Neuronal stem cell (in vitro differentiated cells): ENCODE data around the gene IPO13.
A peak's percentile ranks its signal among the peaks of the same experiment; 100 is the strongest.

ENCODE experiments used
- DNase-seq: peaks from one replicate; pipeline ENCODE4 v3.0.0-alpha.2; 2013; ENCODE audit warnings: low spot score
- H2AFZ ChIP-seq: one replicate; pipeline ENCODE4 v1.6.1; 2013; ENCODE audit warnings: mild to moderate bottlenecking, low read length, inconsistent platforms
- H2AK5ac ChIP-seq: 2 replicates; pipeline ENCODE4 v1.6.1; 2013; ENCODE audit warnings: low read depth, mild to moderate bottlenecking, inconsistent platforms, low read length, moderate library complexity, mixed read lengths
- H2BK120ac ChIP-seq: 2 replicates; pipeline ENCODE4 v1.6.1; 2013; ENCODE audit warnings: low read depth, mild to moderate bottlenecking, inconsistent platforms, low read length, moderate library complexity, mixed read lengths
- H2BK12ac ChIP-seq: one replicate; pipeline ENCODE4 v1.6.1; 2013; ENCODE audit warnings: low read length, inconsistent platforms
- H2BK15ac ChIP-seq: 2 replicates; pipeline ENCODE4 v1.6.1; 2013; ENCODE audit warnings: mild to moderate bottlenecking, low read length, inconsistent platforms, mixed read lengths
- H2BK5ac ChIP-seq: one replicate; pipeline ENCODE4 v1.6.1; 2013; ENCODE audit warnings: inconsistent platforms, mild to moderate bottlenecking, low read length, moderate library complexity
- H3K14ac ChIP-seq: one replicate; pipeline ENCODE4 v1.6.1; 2013; ENCODE audit warnings: low read length, inconsistent platforms
- H3K18ac ChIP-seq: 2 replicates; pipeline ENCODE4 v1.6.1; 2013; ENCODE audit warnings: low read length, inconsistent platforms
- H3K23ac ChIP-seq: 2 replicates; pipeline ENCODE4 v1.6.1; 2013; ENCODE audit warnings: low read depth, mild to moderate bottlenecking, mixed read lengths, low read length, inconsistent platforms; ENCODE audit not compliant: poor library complexity
- H3K27ac ChIP-seq: replicated peaks from 3 replicates; pipeline ENCODE4 v1.5.1; 2013; ENCODE audit warnings: low read length, inconsistent platforms
- H3K27me3 ChIP-seq, 3 experiments: 2 replicates each; pipeline ENCODE4 v1.6.1; 2013; ENCODE audit warnings: low read length in 3 of 3, mild to moderate bottlenecking in 2 of 3, inconsistent platforms in 1 of 3, low read depth in 1 of 3, mixed read lengths in 1 of 3, moderate library complexity in 1 of 3; ENCODE audit not compliant: control insufficient read depth in 3 of 3, insufficient read depth in 3 of 3
- H3K36me3 ChIP-seq, 2 donors: replicated peaks in 1 of 2; 2 replicates each; pipeline ENCODE4 v1.6.1; 2013; ENCODE audit warnings: low read length in 2 of 2; ENCODE audit not compliant: control insufficient read depth in 2 of 2, insufficient read depth in 2 of 2
- H3K4ac ChIP-seq: 2 replicates; pipeline ENCODE4 v1.6.1; 2013; ENCODE audit warnings: inconsistent platforms, mild to moderate bottlenecking, low read length, moderate library complexity
- H3K4me1 ChIP-seq, 2 donors: 1 replicate in 1 of 2; 2 replicates in 1 of 2; pipeline ENCODE4 v1.6.1; 2013; ENCODE audit warnings: low read length in 2 of 2, low read depth in 1 of 2; ENCODE audit not compliant: control insufficient read depth in 2 of 2, insufficient read depth in 1 of 2
- H3K4me2 ChIP-seq: one replicate; pipeline ENCODE4 v1.6.1; 2013; ENCODE audit warnings: mild to moderate bottlenecking, low read length, inconsistent platforms; ENCODE audit not compliant: insufficient read depth, poor library complexity, severe bottlenecking
- H3K4me3 ChIP-seq, 2 donors: 2 replicates each; pipeline ENCODE4 v1.5.1; 2013; ENCODE audit warnings: low read length in 2 of 2, mild to moderate bottlenecking in 2 of 2, inconsistent platforms in 1 of 2, moderate library complexity in 1 of 2
- H3K79me1 ChIP-seq: one replicate; pipeline ENCODE4 v1.6.1; 2013; ENCODE audit warnings: low read depth, mild to moderate bottlenecking, inconsistent platforms, low read length, moderate library complexity
- H3K9ac ChIP-seq: one replicate; pipeline ENCODE4 v1.6.1; 2013; ENCODE audit warnings: mild to moderate bottlenecking, low read depth, low read length, inconsistent platforms; ENCODE audit not compliant: poor library complexity
- H3K9me3 ChIP-seq, 2 donors: replicated peaks in 1 of 2; 2 replicates each; pipeline versions ENCODE3 to v1.6.1; 2013; ENCODE audit warnings: low read length in 2 of 2, mild to moderate bottlenecking in 2 of 2, inconsistent platforms in 1 of 2, low read depth in 1 of 2, mixed read lengths in 1 of 2, moderate library complexity in 1 of 2; ENCODE audit not compliant: control insufficient read depth in 2 of 2, insufficient read depth in 1 of 2
- H4K8ac ChIP-seq: one replicate; pipeline ENCODE4 v1.6.1; 2013; ENCODE audit warnings: low read depth, mild to moderate bottlenecking, inconsistent platforms, low read length, moderate library complexity
- H4K91ac ChIP-seq: one replicate; pipeline ENCODE4 v1.6.1; 2013; ENCODE audit warnings: low read length, low read depth, mild to moderate bottlenecking, inconsistent platforms; ENCODE audit not compliant: poor library complexity
- WGBS, 2 donors: extraction: QIAGEN DNeasy Blood & Tissue Kit; methylation state at CpG; one replicate each; pipeline ENCODE4 v1.1.7; 2013; ENCODE audit warnings: missing lambda C conversion rate in 2 of 2, mixed read lengths in 1 of 2; ENCODE audit not compliant: insufficient read length in 2 of 2, insufficient replicate concordance in 1 of 2; ENCODE audit errors: extremely low coverage in 2 of 2; 5-methylcytosine and 5-hydroxymethylcytosine counted together

The IPO13 gene

GRCh38 chr1:44015206-44015605 is 68.5 kb downstream of the IPO13 start:
- H3K79me1 ChIP-seq = peaks cover 5% of the 10 kb centered on the region

GRCh38 chr1:44016041-44016889 is 69.5 kb downstream of the IPO13 start:
- Histone ChIP-seq H3K79me1 (peaks cover 4% of the 10 kb centered on the region), H2BK5ac (peak overlapping the region; percentile 15), H3K4me2 (no peak overlapping the region), H2BK120ac (peak overlapping the region; percentile 61), H3K27ac (no peak overlapping the region), H3K4me1 (peaks cover 33% of the 10 kb centered on the region in 2 donors), H2AK5ac (peak overlapping the region; percentile 94), H4K8ac (peak overlapping the region; percentile 66), H3K4ac (no peak overlapping the region), H2BK12ac (no peak overlapping the region), H3K14ac (peak overlapping the region; percentile 58), H3K9ac (peak overlapping the region; percentile 10), H3K23ac (peak overlapping the region; percentile 78), H2AFZ (peak overlapping the region; percentile 27), H2BK15ac (peak overlapping the region; percentile 86), H3K27me3 (no peaks in the 10 kb centered on the region), H3K36me3 (peaks cover 0 to 8% of the 10 kb centered on the region in 2 donors), H4K91ac (no peak overlapping the region), H3K18ac (peak overlapping the region; percentile 89), H3K4me3 (no peak overlapping the region), H3K9me3 (no peaks in the 10 kb centered on the region)
- WGBS, 2 donors = no CpG with 5 or more reads among the region's 20 CpGs
- DNase-seq = no peak

More at GRCh38 chr1:44015206-44015605, 68.5 kb downstream of the IPO13 start:
- no peak overlapping the region for H3K4me3 ChIP-seq
- no peak overlapping the region for H3K9ac ChIP-seq
- DNase-seq = no peak
- peaks cover 32 to 33% of the 10 kb centered on the region in 2 donors for H3K4me1 ChIP-seq
- H2BK12ac ChIP-seq = no peak overlapping the region
- H3K23ac ChIP-seq = no peak overlapping the region
- H4K91ac ChIP-seq = no peak overlapping the region
- peak overlapping the region; percentile 65 for H2AK5ac ChIP-seq
- no peak overlapping the region for H3K14ac ChIP-seq
- no peak overlapping the region for H3K27ac ChIP-seq
- no peaks in the 10 kb centered on the region for H3K9me3 ChIP-seq
- no peak overlapping the region for H3K18ac ChIP-seq
- H3K27me3 ChIP-seq = no peaks in the 10 kb centered on the region
- H3K4ac ChIP-seq = no peak overlapping the region
- H2BK120ac ChIP-seq = no peak overlapping the region
- H2AFZ ChIP-seq = peak overlapping the region; percentile 28
- H2BK5ac ChIP-seq = no peak overlapping the region
- no peak overlapping the region for H2BK15ac ChIP-seq
- no peak overlapping the region for H4K8ac ChIP-seq
- no CpG with 5 or more reads among the region's 3 CpGs for WGBS, 2 donors
- H3K36me3 ChIP-seq = peaks cover 0 to 3% of the 10 kb centered on the region in 2 donors
- no peak overlapping the region for H3K4me2 ChIP-seq

GRCh38 chr1:44016890-44017400 is 70.2 kb downstream of the IPO13 start:
- no peak overlapping the region for H3K4ac ChIP-seq
- H2BK5ac ChIP-seq = no peak overlapping the region
- H4K91ac ChIP-seq = peak overlapping the region; percentile 87
- H3K27me3 ChIP-seq = no peaks in the 10 kb centered on the region
- H3K14ac ChIP-seq = peak overlapping the region; percentile 23
- H3K4me2 ChIP-seq = no peak overlapping the region
- H3K23ac ChIP-seq = peak overlapping the region; percentile 78
- peaks cover 2% of the 10 kb centered on the region for H3K79me1 ChIP-seq
- H2BK12ac ChIP-seq = peak overlapping the region; percentile 94
- H2BK15ac ChIP-seq = peak overlapping the region; percentile 6
- no peaks in the 10 kb centered on the region for H3K9me3 ChIP-seq
- peaks cover 0 to 11% of the 10 kb centered on the region in 2 donors for H3K36me3 ChIP-seq
- peak overlapping the region; percentile 69 for H3K18ac ChIP-seq
- H3K27ac ChIP-seq = no peak overlapping the region
- no CpG with 5 or more reads among the region's 20 CpGs for WGBS, 2 donors
- H3K4me1 ChIP-seq = peaks cover 33% of the 10 kb centered on the region in 2 donors
- no peak overlapping the region for H3K4me3 ChIP-seq
- peak overlapping the region; percentile 46 for H3K9ac ChIP-seq
- H4K8ac ChIP-seq = no peak overlapping the region
- peak overlapping the region; percentile 94 for H2AK5ac ChIP-seq
- peak overlapping the region; percentile 27 for H2AFZ ChIP-seq
- DNase-seq = no peak
- no peak overlapping the region for H2BK120ac ChIP-seq
